NCI-H510A treated with DMSO at 0.1 percent for 48 hours (cell line): ENCODE measurements around the gene B3GAT1.
"Not testable (repeated sequence)": the region's sequence is repeated elsewhere in the genome, so short reads cannot be mapped to it uniquely, and the experiment has no call there.

ENCODE experiments used
- DNase-seq: peaks from one replicate; lab custom pipeline; 2025; lab: John Stamatoyannopoulos, UW

Gene B3GAT1, protein sequence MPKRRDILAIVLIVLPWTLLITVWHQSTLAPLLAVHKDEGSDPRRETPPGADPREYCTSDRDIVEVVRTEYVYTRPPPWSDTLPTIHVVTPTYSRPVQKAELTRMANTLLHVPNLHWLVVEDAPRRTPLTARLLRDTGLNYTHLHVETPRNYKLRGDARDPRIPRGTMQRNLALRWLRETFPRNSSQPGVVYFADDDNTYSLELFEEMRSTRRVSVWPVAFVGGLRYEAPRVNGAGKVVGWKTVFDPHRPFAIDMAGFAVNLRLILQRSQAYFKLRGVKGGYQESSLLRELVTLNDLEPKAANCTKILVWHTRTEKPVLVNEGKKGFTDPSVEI

DNA sequence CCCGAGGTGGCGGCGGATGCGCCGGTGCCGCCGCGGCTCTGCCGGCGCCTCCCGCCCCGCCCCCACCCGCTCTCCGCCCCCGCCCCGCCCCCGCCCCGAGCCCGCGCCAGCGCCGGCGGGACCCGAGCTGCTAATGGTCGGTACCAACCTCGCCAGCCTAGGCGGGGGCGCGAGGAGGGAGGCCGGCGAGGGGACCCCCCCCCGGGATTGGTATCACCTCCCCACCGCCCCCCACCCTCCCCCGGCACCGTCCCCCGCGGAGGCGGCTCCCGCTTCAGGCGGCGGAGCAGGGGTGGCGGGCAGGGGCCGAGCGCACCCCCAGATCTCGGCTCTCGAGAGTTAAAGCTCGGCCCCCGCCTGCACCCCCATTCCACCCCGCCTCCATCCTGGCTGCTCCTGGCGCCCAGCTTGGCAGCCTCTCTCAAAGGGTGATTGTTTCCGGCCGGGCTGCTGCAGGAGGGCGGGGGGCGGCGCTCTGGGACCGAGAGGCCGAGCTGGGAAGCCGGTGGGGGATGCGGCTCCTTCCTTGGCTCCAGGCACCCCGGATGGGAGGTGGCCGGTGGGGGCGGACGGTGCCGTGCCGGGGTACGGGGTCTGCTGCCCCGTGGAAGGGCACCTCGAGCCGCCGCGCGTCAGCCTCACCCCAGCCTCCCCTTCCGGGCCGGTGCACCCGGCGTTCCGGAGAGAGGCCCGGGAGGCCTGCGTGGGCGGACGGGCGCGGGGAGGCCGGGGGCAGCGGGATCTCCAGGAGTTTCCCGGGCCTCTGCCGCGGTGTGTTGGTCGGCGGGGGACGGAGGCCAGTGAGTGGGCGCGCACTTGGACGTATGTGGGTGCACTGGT is at the start of gene B3GAT1:
B3GAT1 (minus strand) TSS at position 40 of the 840 bp plus-strand sequence. CDS start 24,583 bp downstream, outside the sequence.
- DNase-seq, result no peak

DNA sequence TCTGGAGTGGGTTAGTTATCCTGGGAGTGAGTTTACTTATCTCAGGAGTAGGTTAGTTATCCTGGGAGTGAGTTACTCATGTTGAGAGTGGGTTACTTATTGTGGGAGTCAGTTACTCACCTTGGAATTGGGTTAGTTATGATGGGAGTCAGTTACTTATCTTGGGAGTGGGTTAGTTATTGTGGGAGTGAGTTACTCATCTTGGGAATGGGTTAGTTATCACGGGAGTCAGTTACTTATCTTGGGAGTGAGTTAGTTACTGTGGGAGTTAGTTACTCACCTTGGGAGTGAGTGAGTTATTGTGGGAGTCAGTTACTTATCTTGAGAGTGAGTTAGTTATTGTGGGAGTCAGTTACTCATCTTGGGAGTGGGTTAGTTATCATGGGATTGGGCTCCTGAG is 49.6 kb upstream of the B3GAT1 start:
- no peak for DNase-seq

DNA sequence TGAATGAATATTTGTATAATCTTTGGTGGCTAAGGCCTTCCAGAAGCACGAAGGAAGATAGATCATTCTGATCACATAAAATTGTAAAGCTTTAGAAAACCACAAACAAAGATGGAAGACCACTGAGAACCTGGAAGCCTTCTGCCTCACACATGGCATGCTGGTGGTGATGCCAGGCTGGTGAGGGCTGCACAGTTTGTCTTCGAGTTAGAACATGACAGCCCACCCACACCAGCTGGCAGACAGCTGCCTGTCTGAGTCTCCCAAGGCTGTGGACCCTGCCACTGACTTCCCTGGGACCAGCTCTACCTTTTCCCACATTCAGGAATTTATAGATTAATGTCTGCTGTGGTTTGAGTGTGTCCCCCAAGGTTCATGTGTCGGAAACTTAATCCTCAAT is 48.8 kb upstream of the B3GAT1 start:
- DNase-seq, result no peak

DNA sequence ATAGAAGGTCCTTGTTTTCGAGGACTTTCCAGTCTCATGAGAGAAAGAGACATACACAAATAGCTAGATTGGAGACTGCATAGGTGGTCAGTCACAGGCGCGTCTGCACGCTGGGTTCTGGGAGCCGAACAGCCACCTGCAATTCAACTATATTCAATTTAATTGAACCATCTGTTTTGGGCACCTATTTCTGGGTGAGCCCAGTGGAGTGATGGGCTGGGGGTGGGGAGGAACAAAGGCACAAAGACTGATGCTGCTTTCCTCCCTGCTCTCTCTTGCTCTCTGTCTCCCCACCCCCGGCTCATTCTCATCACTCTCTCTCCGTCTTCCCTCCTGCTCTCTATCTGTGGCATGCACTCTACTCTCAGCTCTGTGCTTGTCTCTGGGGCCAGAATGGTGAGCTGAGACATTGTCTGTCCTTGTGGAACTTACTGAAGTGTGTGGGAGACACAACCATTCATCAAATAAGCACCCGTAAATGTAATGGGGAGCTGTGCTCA is 48.1 kb upstream of the B3GAT1 start:
- no peak for DNase-seq

DNA sequence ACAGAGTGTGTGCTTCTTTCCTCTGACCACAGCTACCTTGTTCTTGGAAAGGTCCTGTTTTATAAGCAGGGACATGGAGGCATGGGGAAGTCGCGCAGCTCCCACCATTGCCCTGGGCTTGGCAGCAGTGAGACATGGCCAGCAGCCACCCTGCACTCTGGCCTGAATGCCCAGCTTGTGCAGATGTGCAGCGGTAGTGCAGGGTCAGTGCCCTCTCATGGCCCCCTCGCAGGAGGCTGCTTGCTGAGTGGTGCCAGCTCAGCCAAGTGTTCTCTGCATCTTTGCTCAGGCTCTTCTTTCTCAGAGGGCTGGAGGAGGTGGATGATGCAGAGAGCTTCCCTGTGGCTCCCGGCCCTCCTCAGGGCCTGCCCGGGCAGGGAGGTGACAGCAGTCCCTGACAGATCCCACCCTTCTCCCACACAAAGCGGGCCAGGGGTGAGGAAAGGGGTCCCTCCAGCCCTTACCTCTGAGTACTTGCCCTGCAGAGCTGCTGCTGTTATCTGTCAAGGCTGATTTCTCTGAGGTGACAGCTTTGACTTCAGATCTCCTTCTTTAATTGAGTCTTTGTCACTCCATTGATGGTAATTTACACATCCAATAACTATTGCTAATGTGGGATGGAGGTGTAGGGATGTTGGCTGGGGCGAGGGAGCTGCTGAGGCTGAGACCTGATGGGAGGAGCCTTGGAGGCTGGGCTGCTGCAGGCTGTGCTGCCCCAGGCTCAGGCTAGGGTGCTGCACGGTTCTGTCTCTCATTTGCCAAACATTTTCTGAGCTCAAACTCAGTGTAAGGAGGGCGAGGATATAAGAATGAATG is 47.4 kb upstream of the B3GAT1 start:
- no peak for DNase-seq

DNA sequence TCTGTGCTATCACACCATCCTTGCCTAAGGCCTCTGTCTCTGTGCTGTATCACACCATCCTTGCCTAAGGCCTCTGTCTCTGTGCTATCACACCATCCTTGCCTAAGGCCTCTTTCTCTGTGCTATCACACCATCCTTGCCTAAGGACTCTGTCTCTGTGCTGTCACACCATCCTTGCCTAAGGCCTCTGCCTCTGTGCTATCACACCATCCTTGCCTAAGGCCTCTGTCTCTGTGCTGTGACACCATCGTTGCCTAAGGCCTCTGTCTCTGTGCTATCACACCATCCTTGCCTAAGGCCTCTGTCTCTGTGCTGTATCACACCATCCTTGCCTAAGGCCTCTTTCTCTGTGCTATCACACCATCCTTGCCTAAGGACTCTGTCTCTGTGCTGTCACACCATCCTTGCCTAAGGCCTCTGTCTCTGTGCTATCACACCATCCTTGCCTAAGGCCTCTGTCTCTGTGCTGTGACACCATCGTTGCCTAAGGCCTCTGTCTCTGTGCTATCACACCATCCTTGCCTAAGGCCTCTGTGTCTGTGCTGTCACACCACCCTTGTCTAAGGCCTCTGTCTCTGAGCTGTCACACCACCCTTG is 45.5 kb upstream of the B3GAT1 start:
- not testable (repeated sequence) for DNase-seq

DNA sequence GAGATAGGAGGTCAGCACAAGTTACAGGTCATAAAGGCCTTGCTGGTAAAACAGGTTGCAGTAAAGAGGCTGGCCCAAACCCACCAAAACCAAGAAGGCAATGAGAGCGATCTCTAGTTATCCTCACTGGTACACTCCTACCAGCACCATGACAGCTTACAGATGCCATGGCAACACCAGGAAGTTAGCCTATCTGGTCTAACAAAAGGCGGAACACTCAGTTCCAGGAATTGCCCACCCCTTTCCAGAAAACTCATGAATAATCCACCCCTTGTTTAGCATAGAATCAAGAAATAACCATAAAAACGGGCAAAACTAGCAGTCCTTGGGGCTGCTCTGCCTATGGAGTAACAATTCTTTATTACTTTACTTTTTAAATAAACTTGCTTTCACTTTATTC is 43.5 kb upstream of the B3GAT1 start:
- no peak for DNase-seq

DNA sequence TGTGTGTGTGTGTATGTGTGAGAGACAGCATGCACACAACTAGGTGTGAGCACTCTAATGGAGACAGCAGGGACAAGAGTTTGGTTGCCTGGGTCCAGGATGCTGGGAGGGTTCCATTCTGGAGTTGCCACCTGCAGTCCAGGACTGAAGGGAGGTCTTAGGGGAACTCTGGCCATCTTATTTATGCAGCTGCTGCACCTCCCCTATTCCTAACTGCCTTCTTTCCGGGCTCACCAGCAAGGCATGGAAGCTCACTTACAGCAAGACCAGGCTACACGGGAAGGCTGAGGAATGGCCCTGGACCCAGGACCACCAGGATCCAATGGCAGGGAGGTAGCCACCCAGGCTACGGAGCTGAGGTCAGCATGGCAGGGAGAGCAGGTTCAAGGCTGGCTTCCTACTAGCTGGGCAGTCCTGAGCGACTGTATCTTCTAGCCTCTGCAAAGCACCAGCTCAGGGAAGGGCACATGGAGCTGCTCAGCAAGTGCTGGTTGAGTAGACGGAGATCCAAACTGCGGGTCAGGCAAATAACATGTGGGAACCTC is 42.2 kb upstream of the B3GAT1 start:
- DNase-seq, result no peak

DNA sequence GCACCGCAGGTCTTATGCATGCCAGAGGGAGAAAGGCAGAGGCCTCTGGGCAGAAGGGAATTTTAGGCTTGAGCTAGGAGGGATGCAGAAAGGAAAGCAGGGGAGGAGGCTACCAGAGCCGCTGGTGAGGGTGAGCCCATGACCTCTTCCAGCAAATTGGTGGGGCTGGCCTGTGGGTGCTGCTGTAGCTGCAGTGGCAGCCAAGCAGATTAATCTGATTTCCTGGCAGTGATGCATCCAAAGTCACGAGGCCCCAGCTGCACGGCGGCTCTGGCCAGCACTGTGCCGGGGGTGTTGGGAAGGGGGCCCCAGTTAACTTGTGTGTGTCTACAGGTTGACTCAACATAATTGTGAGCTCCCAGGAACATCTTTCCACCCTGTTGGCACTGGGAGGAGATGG is 41.4 kb upstream of the B3GAT1 start:
- DNase-seq, result no peak

DNA sequence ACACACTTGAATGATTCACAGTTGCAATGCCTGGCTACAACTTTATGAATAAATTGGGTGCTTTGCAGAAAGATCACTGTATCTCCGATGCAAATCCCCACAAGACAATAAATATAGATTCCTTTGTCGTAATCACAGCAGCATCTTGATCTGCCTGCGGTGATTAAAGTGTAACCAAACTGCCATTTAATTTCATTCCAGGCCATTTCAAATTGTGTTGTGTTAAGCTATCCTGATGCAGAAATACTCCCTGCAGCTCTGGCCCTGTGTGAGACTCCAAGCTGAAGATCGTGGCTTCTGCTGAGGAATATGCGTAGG is 40.8 kb upstream of the B3GAT1 start:
- no peak for DNase-seq

DNA sequence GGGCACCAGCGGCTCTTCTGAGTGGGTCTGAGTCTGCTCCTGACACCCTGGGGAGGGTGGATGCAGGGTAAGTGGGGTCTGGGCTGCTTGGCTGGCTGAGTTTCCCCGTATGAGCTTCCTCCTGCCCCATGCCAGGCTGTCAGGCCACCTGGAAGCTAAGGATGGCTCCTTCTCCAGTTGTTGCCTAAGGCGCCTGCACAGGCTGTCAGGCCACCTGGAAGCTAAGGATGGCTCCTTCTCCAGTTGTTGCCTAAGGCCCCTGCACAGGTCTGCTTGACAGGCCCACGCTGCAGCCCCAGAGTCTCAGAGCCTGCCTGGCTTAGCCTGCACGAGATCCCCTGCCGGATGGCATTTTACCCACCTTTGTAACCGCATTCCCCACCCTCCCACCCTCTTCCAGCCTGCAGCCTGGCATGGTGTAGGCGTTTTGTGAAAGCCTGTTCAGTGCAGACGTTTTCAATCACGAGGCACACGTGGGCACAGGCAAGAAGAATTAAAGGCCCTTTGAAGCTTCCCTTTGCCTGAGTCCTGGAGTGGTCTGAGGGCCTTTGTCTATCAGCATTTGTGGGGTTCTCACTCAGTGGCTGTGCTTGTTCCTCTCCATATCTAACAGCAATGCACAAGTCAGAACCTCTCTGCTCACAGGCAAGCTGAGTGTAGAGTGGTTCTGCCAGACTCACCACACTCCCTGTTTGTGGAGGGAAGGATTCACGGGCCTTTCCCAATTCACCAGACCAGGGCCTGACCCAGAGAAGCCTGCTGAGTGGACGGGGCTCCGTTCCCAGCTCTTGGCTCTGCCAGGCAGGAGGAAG is 40.2 kb upstream of the B3GAT1 start:
- no peak for DNase-seq

DNA sequence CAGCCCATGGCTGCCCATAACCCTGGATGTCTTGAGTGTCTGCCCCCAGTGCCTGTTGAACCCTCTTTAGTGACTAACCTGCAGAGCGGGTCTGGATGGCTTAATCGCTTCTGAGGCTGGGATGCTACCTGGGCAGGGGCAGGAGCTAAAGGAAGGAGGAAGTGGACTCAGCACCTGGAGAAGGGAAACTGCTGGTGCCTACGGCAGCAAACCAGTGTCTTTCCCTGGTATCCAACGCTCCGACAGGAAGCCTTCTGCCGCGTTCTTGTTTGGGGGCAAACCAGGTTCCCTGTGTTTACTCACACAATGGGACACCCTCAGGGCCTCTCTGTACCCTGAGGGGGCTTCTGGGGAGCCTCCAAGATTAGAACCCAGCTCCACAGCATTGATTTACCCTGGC is 38.1 kb upstream of the B3GAT1 start:
- DNase-seq, result no peak

DNA sequence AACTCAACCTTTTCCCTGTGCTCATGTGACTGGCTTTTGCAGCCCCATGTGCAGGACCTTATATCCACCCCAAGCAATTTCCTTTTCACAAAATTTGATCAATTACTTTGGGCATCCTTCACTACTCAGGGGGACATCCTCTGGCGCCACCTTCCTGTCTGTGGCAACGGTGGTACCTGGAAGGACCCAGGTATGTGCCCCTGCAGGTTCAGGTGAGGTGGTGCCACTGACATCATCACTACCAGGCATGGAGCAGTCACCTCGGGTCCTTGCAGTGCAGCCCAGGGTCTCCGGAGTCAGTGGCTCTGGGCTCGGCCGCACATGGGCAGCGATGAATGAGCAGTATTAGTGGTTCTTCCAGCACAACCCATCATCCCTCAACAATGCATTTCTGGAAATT is 37.7 kb upstream of the B3GAT1 start:
- no peak for DNase-seq

DNA sequence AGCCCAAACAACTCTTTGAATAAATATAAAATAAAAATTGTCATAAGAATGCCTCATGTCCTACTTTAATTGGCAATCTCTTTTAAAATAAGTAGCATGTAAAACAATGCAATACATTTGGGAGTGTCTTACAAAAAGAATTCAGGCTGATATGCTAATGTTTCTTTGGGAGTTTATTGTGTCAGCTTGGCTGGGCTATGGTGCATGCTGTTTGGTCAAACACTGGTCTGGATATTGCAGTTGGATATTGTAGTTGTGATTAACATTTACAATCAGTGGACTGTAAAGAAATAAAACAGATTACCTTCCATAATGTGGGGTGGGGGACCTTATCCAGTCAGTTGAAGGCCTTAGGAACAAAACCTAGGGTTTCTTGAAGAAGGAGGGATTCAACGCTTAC is 37.0 kb upstream of the B3GAT1 start:
- DNase-seq, result no peak

DNA sequence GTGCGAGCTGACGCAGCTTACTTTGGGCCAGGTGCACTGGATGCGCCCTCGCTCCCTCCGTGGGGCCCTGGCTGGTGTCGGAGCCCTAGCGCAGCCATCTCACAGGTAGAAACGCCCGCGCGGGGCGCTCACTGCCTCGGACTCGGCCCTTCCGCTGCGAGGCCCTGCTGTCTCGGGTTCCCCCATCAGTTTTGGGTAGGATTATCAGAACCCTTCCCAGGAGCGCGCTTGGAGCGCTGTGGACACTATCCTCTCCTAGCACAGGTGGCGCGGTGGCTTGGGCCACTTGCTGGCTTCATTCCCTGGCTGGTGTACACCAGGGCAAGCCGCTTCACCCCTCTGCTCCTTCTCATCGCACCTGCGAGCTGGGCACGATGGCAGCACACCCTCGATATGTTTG is 35.7 kb upstream of the B3GAT1 start:
- no peak for DNase-seq

DNA sequence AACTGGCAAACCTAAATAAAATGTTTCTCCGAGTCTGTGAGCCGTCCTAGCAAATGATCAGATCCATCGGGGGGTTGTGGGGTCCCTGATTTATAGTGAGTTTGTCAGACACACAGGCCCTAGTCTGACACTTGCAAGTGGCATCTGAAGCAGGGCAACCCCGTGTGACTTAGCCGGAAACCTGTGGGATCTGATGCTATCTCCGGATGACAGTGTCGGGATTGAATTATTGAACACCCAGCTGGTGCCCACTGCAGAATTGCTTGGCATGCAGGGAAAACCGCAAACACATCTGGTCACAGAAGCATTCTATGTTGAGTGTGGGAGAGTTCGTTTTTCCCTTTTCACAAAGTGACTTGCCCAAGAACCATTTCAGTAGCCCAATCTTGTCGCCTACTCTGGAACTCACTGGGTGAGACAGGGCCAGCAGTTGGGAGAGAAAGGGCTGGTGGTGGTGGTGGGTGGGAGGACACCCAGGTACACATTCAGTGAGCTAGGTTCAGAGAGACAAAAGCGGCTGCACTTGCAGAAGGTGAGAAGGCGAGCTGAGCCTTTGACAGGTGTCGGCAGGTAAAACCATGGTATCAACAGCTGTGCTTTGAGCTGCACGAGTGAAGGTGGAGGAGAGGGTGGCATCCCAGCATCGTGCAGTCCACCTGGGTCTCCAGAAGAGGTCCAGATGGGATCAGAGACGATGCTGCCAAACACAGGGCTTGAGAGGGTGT is 33.7 kb upstream of the B3GAT1 start:
- DNase-seq, result no peak

DNA sequence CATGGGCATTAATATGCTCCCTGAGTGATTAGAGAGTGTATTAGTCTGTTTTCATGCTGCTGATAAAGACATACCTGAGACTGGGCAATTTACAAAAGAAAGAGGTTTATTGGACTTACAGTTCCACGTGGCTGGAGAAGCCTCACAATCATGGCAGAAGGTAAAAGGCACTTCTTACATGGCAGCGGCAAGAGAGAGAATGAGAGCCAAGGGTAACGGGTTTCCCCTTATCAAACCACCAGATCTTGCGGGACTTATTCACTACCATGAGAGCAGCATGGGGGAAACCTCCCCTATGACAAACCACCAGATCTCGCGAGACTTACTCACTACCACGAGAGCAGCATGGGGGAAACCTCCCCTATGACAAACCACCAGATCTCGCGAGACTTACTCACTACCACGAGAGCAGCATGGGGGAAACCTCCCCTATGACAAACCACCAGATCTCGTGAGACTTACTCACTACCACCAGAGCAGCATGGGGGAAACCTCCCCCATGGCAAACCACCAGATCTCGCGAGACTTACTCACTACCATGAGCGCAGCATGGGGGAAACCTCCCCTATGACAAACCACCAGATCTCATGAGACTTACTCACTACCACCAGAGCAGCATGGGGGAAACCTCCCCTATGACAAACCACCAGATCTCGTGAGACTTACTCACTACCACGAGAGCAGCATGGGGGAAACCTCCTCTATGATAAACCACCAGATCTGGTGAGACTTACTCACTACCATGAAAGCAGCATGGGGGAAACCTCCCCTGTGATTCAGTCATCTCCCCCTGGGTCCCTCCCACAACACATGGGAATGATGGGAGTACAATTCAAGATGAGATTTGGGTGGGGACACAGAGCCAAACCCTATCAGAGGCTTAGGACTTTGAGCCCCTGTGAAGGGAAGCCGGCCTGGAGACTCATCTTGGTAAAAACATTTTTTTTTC is 32.4 kb upstream of the B3GAT1 start:
- not testable (repeated sequence) for DNase-seq

DNA sequence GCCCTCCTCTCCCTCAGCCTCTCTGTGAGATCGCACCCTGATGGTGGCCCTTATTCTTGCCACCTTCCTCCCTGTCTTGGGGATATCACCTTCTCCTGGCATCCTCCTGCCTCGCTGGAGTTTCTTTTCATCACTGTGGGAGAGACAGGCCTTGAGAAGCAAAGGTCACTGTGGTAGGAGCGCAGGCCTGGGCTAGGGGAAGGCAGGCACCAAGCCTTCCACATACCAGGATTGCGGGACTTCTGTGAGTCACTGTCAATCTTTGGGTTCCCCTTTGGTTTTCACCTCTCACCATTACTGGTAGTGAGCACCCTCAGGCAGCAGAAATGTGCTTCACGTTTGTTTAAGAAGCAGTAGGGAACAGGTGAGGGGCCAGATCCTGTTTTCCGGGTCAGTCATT is 31.2 kb upstream of the B3GAT1 start:
- no peak for DNase-seq

DNA sequence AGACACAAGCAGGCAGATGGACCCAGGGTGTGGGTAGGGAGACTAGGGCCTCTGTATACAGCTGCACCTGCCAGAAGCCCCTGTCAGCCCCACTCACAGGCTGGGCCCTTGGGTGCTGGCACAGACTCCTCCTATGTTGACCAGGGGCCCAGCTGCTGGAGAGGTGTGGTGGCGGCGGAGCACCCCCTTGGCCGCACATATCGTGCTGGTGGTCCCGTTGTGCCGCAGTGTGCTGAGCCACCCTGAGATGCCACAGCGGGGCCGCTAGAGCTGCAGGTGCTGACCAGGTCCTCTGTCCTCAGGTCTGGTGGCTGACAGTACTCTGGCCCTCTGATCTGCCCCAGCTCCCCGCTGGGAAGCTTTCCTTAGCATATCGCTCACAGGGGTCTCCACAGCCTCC is 30.2 kb upstream of the B3GAT1 start:
- no peak for DNase-seq
